HS-5 (cell line): ENCODE data around the gene HNRNPA1L2.
"Not testable (repeated sequence)": the region's sequence is repeated elsewhere in the genome, so short reads cannot be mapped to it uniquely, and the experiment has no call there.

Source experiments
- DNase-seq: peaks from one replicate; pipeline ENCODE4 v3.0.0-alpha.2; 2012; ENCODE audit warnings: low read depth

HNRNPA1L2 gene

DNA sequence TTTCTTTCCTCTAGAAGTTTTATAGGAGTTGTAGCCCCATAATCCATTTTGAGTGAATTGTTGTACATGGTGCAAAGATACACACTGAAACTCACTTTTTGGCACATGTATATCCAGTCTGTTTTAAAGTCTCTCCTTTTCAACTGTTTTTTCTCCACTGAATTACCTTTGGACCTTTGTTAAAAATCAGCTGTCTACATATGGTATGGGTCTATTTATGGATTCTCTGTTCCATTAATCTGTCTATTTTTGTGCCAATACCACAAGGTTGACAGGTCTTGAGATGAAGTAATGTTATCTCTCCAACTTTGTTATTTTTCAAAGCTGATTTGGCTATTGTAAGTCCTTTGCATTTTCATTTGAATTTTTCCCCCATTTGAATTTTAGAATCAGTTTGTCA is 4.7 kb downstream of the HNRNPA1L2 start:
- no peak for DNase-seq

DNA sequence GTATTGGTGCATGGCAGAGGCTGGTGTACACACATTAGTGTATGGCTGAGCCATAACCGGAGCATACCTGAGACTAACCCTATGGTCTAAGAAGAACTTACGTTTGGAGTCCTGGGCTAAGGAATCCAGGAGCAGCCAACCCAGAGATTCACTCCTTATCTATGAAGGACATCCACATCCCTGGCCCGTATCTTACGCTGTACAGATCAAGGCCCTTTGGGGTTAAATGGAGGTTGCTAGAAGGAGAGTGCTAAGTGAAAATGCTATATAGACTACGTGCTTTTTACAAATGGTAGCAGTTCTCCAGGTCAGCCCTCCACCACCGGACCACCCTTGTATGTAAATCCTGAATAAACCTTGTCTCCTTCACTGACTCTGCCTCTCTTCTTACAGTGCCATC is 8.5 kb downstream of the HNRNPA1L2 start:
- DNase-seq = no peak

DNA sequence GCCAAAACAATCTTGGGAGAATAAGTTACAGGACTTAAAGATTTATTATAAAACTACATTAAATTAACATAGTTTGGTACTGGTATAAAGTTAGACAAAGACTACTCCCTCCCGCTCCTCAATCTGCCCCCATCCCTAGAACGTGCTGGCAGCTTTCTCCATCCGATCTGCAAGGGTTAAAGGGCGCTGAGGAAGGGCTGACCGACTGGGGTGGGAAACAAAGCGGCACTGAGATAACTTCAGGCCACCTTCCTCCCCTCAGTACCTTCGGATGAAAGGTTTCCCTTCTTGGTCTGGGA is 9.6 kb downstream of the HNRNPA1L2 start:
- DNase-seq = no peak

DNA sequence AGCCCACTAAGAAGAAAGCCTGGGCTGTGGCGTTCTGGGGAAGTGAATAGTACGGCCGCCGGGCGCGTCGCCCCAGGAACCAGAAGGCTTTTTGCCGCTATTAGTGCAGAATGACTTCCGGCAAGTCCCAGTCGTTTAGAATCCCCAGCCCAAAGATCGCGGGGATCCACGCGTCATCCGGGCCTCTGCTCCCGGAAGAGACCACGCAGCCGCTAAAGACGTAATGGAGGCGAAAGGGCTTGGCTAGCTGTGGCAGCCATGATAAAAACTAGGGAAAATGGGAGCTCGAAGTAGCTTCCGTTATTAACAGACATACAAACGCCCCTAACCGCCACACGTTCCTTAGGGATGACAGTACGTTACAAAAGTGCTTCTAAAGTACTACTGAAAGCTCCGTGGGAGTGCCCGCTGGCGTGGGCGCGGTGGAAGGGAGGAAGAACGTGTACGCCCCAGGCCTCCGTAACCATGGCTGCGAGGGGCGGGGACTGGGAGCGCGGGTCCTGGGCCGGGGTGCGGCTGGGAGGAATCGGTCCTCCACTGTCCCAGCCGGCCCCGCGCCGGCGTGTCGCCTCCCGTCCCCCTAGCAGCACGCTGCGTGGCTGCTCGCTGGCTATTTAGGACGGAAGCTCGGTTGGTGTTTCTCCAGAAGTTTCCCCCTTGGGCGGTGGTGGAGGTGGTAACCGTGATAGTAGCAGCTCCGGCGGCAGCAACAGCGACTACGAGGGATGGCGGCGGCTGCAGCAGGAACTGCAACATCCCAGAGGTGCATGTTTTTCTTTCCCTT is 10.2 kb downstream of the HNRNPA1L2 start, which contains the start of gene SUGT1:
SUGT1 (plus strand) TSS at position 641 of the 784 bp plus-strand sequence; CDS start at position 726, 85 bp downstream.
- DNase-seq = peak; percentile 73

DNA sequence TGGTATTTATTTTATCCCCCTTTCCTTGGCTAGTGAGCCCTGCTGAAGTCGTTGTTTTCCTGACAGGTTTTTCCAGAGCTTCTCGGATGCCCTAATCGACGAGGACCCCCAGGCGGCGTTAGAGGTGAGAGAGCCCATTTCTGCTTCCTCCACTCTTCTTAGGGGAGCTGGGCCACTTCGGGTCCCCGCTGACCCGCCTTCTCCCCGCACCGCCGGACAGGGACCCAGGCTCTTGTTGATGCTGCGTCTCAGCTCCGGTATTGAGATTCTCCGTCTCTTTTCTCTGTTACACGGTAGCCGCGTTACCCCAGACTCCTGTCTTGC is 10.7 kb downstream of the HNRNPA1L2 start:
- DNase-seq = no peak

DNA sequence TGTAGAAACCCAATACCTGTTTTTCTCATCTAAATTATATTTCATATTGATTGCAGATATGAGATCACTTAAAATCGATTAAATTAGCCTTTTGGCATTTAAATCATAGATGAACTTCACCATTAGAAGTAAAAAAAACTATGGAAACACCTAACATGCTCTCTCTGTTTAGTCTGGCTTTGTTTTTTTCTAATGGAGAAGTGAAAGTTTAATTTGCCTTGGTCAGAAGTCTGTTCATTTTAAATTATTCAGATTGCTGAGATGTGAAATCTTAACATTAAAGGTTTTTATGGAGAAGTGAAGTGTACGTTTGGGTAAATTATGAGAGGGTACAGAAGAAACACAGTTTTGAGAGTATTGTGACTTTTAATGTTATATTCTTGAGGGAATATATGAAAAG is 17.1 kb downstream of the HNRNPA1L2 start:
- DNase-seq = no peak

DNA sequence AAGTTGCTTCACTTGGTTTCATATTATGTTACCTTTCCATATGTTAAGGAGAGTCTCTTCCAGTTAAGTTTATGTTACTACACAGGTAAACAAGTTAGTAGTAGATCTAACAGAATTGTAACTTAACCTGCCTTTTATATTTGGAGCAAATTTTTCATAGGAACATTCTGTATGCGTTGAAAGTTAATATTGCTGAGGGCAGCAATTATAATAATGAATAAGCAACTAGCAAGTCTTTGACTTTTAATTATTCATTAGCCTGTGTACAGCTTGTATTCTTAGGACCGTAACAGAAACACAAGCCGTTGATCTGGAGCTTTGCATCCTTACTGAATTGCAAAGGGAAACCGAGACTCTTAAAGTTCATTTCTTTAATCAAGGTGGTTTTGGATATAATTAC is 22.0 kb downstream of the HNRNPA1L2 start:
- DNase-seq = no peak

DNA sequence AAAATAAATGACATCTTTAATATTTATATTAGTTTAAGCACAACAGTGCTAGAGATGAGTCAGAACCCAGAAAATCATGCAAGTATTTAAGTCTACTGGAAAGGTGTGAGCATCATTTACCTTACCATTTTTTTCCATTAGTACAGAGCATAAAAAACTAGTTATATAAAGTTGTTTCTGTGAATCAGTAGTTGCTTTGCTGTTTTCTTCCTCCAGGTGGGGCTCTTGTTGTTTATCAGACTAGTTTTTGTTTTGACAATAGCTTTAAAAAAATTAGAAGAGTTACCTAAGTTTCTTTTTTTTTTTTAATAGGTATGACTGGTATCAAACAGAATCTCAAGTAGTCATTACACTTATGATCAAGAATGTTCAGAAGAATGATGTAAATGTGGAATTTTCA is 23.1 kb downstream of the HNRNPA1L2 start:
- no peak for DNase-seq

DNA sequence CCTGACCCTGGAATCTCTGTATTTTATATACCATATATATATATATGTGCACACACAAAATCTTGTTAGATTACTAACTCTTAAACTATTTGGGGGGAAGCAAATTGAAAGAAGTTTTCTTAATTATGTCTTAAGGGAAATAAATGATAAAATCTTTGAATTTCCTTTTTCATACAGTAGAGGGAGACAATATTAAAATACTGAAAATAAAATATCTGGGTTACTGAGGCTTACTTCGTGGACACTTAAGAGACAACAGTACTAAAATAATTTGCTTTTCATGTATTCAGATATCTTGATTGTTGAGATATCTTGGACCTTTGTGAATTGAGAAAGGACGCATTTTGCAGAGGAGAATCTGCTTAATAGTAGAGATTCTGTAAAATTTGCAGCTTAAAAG is 27.4 kb downstream of the HNRNPA1L2 start:
- no peak for DNase-seq

DNA sequence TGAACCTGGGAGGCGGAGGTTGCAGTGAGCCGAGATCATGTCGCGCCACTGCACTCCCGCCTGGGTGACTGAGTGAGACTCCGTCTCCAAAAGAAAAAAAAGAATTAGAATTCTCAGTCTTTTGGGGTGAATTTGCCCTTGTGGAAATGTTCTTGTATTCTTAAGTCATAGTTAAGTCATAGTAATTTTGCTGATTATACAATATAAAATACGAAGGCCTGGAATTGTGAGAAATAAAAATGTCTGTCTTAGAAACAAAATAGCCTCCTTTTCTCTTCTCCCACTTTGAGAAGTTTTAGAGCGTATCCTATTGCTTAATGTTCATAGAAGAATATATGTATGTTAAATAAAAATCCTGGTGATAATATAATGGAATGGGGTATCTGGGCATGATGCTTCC is 28.5 kb downstream of the HNRNPA1L2 start:
- DNase-seq = no peak

DNA sequence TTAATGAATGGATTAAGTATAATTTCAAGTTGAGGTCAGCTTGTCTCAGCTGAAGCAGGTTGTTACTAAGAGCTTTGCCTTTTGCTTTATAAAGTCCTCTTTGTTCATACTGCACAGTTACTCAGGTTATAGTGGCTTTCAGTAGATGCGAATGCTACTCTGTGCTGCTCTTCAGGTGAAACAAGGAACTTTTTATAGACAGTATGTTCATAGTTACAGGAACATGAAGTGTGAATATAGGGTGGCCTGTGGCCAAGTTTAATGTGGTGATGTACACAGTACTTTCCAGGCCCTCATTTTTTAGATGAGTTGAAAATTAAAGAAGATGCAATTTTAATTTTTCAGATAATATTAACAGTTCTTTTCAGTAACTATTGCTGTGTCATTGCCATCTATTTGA is 31.2 kb downstream of the HNRNPA1L2 start:
- no peak for DNase-seq

DNA sequence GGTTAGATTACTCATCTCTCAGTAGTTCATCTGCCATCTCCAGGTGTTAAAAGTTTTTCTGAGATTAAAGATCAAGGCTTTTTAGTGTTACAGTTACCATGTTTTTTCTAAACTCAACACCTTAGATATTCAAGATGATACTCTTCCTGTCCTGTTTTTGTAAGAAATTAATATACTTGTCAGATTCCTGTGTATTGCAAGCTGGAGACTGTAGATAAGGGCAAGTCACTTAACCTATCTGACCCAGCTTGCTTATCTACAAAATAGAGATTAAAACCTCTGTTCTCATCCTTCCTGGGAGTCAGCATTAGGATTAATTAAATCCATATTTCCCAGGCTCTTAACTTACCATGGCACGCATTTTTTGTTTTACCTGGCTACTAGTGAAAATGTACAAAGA is 35.6 kb downstream of the HNRNPA1L2 start:
- no peak for DNase-seq

DNA sequence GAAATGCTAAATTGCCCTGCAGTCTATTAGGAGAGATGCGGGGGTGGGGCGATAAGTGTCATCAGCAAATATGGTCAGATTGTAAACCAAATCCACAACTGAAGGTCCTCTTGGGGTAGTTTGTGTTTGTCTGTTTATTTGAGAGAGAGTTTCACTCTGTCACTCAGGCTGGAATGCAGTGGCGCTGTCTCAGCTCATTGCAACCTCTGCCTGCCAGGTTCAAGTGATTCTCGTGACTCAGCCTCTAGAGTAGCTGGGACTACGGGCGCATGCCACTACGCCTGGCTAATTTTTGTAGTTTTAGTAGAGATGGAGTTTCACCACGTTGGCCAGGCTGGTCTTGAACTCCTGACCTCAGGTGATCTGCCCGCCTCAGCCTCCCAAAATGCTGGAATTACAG is 43.6 kb downstream of the HNRNPA1L2 start:
- not testable (repeated sequence) for DNase-seq

DNA sequence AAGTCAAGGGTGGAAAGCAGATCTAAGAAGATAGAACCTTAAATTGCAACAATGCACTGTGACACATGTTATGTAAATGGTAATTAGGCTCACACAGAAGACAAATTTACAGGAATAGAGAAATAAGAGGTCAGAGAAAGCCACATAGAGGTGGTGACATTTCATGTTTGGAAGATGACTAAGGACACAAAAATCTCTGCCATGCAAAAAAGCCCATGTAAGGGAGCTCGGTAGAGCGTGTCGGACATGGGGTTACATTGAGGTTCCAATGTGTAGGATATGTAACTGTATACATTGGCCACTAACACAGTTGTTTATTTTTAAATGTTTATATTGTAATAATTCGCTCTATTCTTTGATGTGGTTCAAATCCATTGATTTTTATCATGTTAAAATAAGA is 44.1 kb downstream of the HNRNPA1L2 start:
- DNase-seq = no peak
